ENCODE measurements around the gene TRMT13. TPM values are rescaled to one million over a fixed set of nuclear protein-coding genes. Genes with fewer than 3 reads are reported as not detected.

Gene TRMT13
- total RNA-seq, 1 experiment from 2014 or later, result 19.4 TPM

DNA sequence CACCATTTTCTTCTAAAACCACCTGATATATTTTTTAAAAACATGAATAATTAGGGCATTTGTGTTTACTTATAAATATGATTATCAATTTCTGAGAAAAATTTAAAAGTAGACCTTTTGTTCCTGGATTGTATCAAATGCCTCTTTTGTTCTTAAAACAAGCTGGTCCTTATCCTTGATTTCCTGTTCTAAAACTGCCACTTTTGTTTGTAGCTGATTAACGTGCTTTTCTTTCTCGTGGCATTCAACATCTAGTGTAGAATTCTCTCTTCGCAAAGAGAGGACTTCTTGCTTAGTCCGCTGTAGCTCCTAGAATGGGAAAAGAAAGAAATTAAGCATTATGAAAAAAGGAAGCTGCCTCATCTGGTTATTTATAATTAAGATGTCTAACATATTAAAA lies 25.3 kb upstream of the TRMT13 start:
- Mint-ChIP-seq H3K4me1 (no peaks in the 10 kb centered on the region), H3K36me3 (ENCODE audit: insufficient read depth in 1 of 3, low read depth in 3 of 3) (peaks cover 5 to 54% (median 54%) of the 10 kb centered on the region in 3 experiments; a peak in 6 of 7 replicates), H3K27ac (no peak overlapping the region), H3K4me3 (no peak overlapping the region), H3K27me3 (ENCODE audit: low read depth) (no peaks in the 10 kb centered on the region), H3K9me3 (no peaks in the 10 kb centered on the region)
- no peaks in the 10 kb centered on the region for H3K4me1 ChIP-seq (ENCODE audit: insufficient read depth, low read length)
- TF ChIP-seq, protein P1, sequence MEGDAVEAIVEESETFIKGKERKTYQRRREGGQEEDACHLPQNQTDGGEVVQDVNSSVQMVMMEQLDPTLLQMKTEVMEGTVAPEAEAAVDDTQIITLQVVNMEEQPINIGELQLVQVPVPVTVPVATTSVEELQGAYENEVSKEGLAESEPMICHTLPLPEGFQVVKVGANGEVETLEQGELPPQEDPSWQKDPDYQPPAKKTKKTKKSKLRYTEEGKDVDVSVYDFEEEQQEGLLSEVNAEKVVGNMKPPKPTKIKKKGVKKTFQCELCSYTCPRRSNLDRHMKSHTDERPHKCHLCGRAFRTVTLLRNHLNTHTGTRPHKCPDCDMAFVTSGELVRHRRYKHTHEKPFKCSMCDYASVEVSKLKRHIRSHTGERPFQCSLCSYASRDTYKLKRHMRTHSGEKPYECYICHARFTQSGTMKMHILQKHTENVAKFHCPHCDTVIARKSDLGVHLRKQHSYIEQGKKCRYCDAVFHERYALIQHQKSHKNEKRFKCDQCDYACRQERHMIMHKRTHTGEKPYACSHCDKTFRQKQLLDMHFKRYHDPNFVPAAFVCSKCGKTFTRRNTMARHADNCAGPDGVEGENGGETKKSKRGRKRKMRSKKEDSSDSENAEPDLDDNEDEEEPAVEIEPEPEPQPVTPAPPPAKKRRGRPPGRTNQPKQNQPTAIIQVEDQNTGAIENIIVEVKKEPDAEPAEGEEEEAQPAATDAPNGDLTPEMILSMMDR (conservative IDR thresholded peaks at IDR 0.05), result no peak
- WGBS (ENCODE audit: extremely low coverage, insufficient read length, low lambda C conversion rate), result no CpG with 5 or more reads among the region's 4 CpGs
- H3K4ac ChIP-seq (ENCODE audit: low read depth, low read length), result no peak overlapping the region
- no peak overlapping the region for H2BK20ac ChIP-seq (ENCODE audit: low read depth, low read length, poor library complexity, severe bottlenecking)
- no peak overlapping the region for H2AK5ac ChIP-seq (ENCODE audit: insufficient read length, low read length)
- H2BK15ac ChIP-seq (ENCODE audit: low read depth, low read length), result no peak overlapping the region
- no peak overlapping the region for H3K27ac ChIP-seq (ENCODE audit: insufficient read length, low read depth, low read length)
- H4K5ac ChIP-seq (ENCODE audit: insufficient read length, low read depth, low read length), result no peak overlapping the region
- no peak overlapping the region for H3K56ac ChIP-seq (ENCODE audit: insufficient read length, low read depth, low read length)
- no peak overlapping the region for H3K4me2 ChIP-seq (ENCODE audit: insufficient read depth, insufficient read length, low read length)
- H2BK5ac ChIP-seq (ENCODE audit: insufficient read length, low read length), result no peak overlapping the region
- no peaks in the 10 kb centered on the region for H3K27me3 ChIP-seq (ENCODE audit: insufficient read depth, low read length)
- no peak overlapping the region for H3T11ph ChIP-seq (ENCODE audit: low read length)
- no peak overlapping the region for H3K9ac ChIP-seq (ENCODE audit: extremely low read depth, insufficient read length, low read length)
- no peaks in the 10 kb centered on the region for H3K9me3 ChIP-seq (ENCODE audit: control insufficient read depth, low read depth, low read length)
- H4K8ac ChIP-seq (replicated peaks; ENCODE audit: insufficient read length, low read depth, low read length), result no peak overlapping the region
- no peaks in the 10 kb centered on the region for H4K20me1 ChIP-seq (ENCODE audit: control insufficient read depth, insufficient read depth, insufficient read length)
- no peak overlapping the region for H3K14ac ChIP-seq (ENCODE audit: insufficient read depth, low read length)
- no peak overlapping the region for H3K18ac ChIP-seq (ENCODE audit: insufficient read length, low read depth, low read length)
- no peak overlapping the region for H2BK12ac ChIP-seq (ENCODE audit: insufficient read length, low read depth, low read length)
- H3K79me2 ChIP-seq (ENCODE audit: insufficient read depth, low read length), result no peaks in the 10 kb centered on the region
- H3K79me1 ChIP-seq (ENCODE audit: insufficient read depth, low read depth, low read length, poor library complexity, severe bottlenecking), result no peaks in the 10 kb centered on the region
- no peak overlapping the region for H3K23ac ChIP-seq (ENCODE audit: insufficient read length, low read depth, low read length)
- H3K23me2 ChIP-seq (ENCODE audit: insufficient read length, low read depth, low read length, poor library complexity, severe bottlenecking), result no peaks in the 10 kb centered on the region
- H2BK120ac ChIP-seq (ENCODE audit: low read depth, low read length, poor library complexity, severe bottlenecking), result no peak overlapping the region
- DNase-seq, result no peak
- no peak overlapping the region for H4K91ac ChIP-seq (ENCODE audit: insufficient read length, low read depth, low read length)
- no peak overlapping the region for H2AFZ ChIP-seq (ENCODE audit: low read length)

Data from H9 (cell line).